A673 (cell line): ENCODE data around the gene TRPM3. TPM values are rescaled to one million over a fixed set of nuclear protein-coding genes. Genes with fewer than 3 reads are reported as not detected.

Source experiments
- BruUV-seq: library from RNA; stranded (reverse); fragments of 400-500 nt; replicated peaks from 2 replicates; lab custom pipeline; 2021; lab: Mats Ljungman, UMichigan
- CTCF ChIA-PET: fragments of 300-600 bp; sonication (Branson Sonifier 250); formaldehyde crosslinking; loops from one replicate; lab custom pipeline; 2022; ENCODE audit warnings: antibody characterized with exemption; lab: Charles Lee
- POLR2A ChIA-PET: fragments of 300-600 bp; sonication (Branson Sonifier 250); formaldehyde crosslinking; loops from one replicate; lab custom pipeline; 2022; ENCODE audit warnings: antibody characterized with exemption; ENCODE audit not compliant: low non-redundant PET; lab: Charles Lee
- DNase-seq: peaks from one replicate; pipeline ENCODE4 v3.0.0-alpha.2; 2015; ENCODE audit warnings: low spot score
- H3K27ac ChIP-seq: fragments of 200-600 bp; sonication (generic); 2 replicates; pipeline ENCODE4 v1.5.1; 2016; ENCODE audit warnings: mixed run types, low read depth, mild to moderate bottlenecking, mixed read lengths, antibody characterized with exemption, low read length; ENCODE audit not compliant: poor library complexity, severe bottlenecking
- H3K27me3 ChIP-seq: fragments of 200-600 bp; sonication (generic); replicated peaks from 2 replicates; pipeline ENCODE4 v1.6.1; 2017; ENCODE audit warnings: mixed run types, low read depth, mild to moderate bottlenecking, mixed read lengths, antibody characterized with exemption, low read length; ENCODE audit not compliant: insufficient read depth, poor library complexity
- H3K36me3 ChIP-seq: fragments of 200-600 bp; sonication (generic); 2 replicates; pipeline ENCODE4 v1.6.1; 2016; ENCODE audit warnings: mixed run types, mild to moderate bottlenecking, mixed read lengths, antibody characterized with exemption, low read length; ENCODE audit not compliant: insufficient read depth, poor library complexity, severe bottlenecking
- H3K4me1 ChIP-seq: fragments of 200-600 bp; sonication (generic); 2 replicates; pipeline ENCODE4 v1.6.1; 2017; ENCODE audit warnings: mixed run types, mild to moderate bottlenecking, mixed read lengths, antibody characterized with exemption, low read length; ENCODE audit not compliant: insufficient read depth, poor library complexity, severe bottlenecking
- H3K4me3 ChIP-seq: fragments of 200-600 bp; sonication (generic); 2 replicates; pipeline ENCODE4 v1.5.1; 2016; ENCODE audit warnings: low read depth, mixed run types, mild to moderate bottlenecking, mixed read lengths, low read length; ENCODE audit not compliant: poor library complexity, severe bottlenecking
- H3K9me3 ChIP-seq: fragments of 200-600 bp; sonication (generic); 2 replicates; pipeline ENCODE4 v1.6.1; 2016; ENCODE audit warnings: mixed run types, low read depth, mild to moderate bottlenecking, mixed read lengths, antibody characterized with exemption, low read length; ENCODE audit not compliant: poor library complexity, severe bottlenecking
- CTCF ChIP-seq: fragments of 300-800, 200-600 bp; sonication (generic); conservative IDR thresholded peaks from 2 replicates; pipeline ENCODE4 v1.5.1; 2017; ENCODE audit warnings: low read depth, mild to moderate bottlenecking, antibody characterized with exemption, low read length, moderate library complexity, mixed read lengths
- EZH2 ChIP-seq: fragments of 200-600 bp; sonication (generic); IDR thresholded peaks from 2 replicates; pipeline ENCODE4 v1.6.1; 2017; ENCODE audit warnings: borderline replicate concordance, low read depth, mild to moderate bottlenecking, mixed read lengths, antibody characterized with exemption, low read length; ENCODE audit not compliant: poor library complexity, severe bottlenecking
- intact Hi-C: fragments of 100-400 bp; cut with micrococcal nuclease; formaldehyde crosslinking; loops from one replicate; pipeline ENCODE4 v1.10.0; 2022; ENCODE audit not compliant: unreplicated experiment
- total RNA-seq: library from RNA; stranded (reverse); gene quantifications from 2 replicates; pipeline ENCODE4 v1.2.3, GENCODE V29; 2021

TRPM3 gene
- total RNA-seq, 1 experiment from 2014 or later, result not detected

- peaks cover 7% of the 10 kb centered on the region for H3K27me3 ChIP-seq
- POLR2A ChIA-PET, result interaction anchor here (0.5 kb wide), 1 partner anchor 959 kb away, joined by 3 read pairs; no protein-coding TSS in a partner anchor
- CTCF ChIA-PET, result no interaction called here
- no peak for DNase-seq
- no peaks in the 10 kb centered on the region for H3K9me3 ChIP-seq
- intact Hi-C loops, result loop anchor here (5.0 kb wide), 1 partner anchor 806 kb away; no protein-coding TSS in a partner anchor
- H3K4me3 ChIP-seq, result no peak overlapping the region
- TF ChIP-seq EZH2 (no peak), CTCF (no peak)
- H3K36me3 ChIP-seq, result no peaks in the 10 kb centered on the region
- H3K27ac ChIP-seq, result no peak overlapping the region
- no peaks in the 10 kb centered on the region for H3K4me1 ChIP-seq
- no TSS peak for BruUV-seq
Measured at GRCh38 chr9:70563010-70563409, 558.4 kb downstream of the TRPM3 start.

GRCh38 chr9:70561786-70562395, 559.5 kb downstream of the TRPM3 start:
- intact Hi-C loops, result loop anchor here (5.0 kb wide), 1 partner anchor 805 kb away; no protein-coding TSS in a partner anchor
- Histone ChIP-seq H3K27ac (no peak overlapping the region), H3K4me3 (no peak overlapping the region), H3K27me3 (peaks cover 4% of the 10 kb centered on the region), H3K36me3 (no peaks in the 10 kb centered on the region), H3K4me1 (no peaks in the 10 kb centered on the region), H3K9me3 (no peaks in the 10 kb centered on the region)
- no peak for DNase-seq
- no TSS peak for BruUV-seq
- ChIA-PET POLR2A (no interaction called here), CTCF (no interaction called here)
- no peak for TF ChIP-seq EZH2

DNA sequence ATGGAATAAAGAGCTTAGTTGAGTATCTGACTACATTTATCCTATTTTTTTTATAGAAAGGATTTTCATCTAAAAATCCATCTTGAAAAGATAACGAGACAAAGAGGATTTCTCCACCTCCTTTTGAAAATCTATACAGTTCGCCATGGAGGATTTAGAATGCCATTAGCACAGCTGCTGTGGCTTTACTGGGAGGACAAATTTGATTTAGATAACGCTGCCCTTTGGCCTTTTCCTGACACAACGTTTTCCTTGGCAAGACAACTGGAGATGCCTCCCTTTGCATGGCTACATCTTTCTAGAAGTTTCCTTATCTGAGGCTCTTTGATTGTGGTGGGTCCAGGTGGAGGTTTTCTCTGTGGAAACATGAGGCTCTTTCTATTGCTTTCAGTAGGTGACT, 560.3 kb downstream of the TRPM3 start:
- POLR2A ChIA-PET, result no interaction called here
- H3K4me3 ChIP-seq, result no peak overlapping the region
- no peak for DNase-seq
- no peaks in the 10 kb centered on the region for H3K36me3 ChIP-seq
- intact Hi-C loops, result loop anchor here (5.0 kb wide), 1 partner anchor 804 kb away; no protein-coding TSS in a partner anchor
- H3K9me3 ChIP-seq, result no peaks in the 10 kb centered on the region
- TF ChIP-seq EZH2 (no peak), CTCF (no peak)
- H3K4me1 ChIP-seq, result no peaks in the 10 kb centered on the region
- peaks cover 4% of the 10 kb centered on the region for H3K27me3 ChIP-seq
- no TSS peak for BruUV-seq
- CTCF ChIA-PET, result no interaction called here
- H3K27ac ChIP-seq, result no peak overlapping the region

- no peaks in the 10 kb centered on the region for H3K9me3 ChIP-seq
- no peaks in the 10 kb centered on the region for H3K36me3 ChIP-seq
- intact Hi-C loops, result no loop called here
- no peak overlapping the region for H3K27ac ChIP-seq
- TF ChIP-seq EZH2, result no peak
- TF ChIP-seq CTCF, result no peak
- peaks cover 4% of the 10 kb centered on the region for H3K27me3 ChIP-seq
- no peak for DNase-seq
- H3K4me3 ChIP-seq, result no peak overlapping the region
- BruUV-seq, result no TSS peak
- ChIA-PET POLR2A (no interaction called here), CTCF (no interaction called here)
- no peaks in the 10 kb centered on the region for H3K4me1 ChIP-seq
Measured at GRCh38 chr9:70559102-70559501, 562.3 kb downstream of the TRPM3 start.
